Thyroid gland (tissue), 4 donors: ENCODE data around the gene VTA1.

Source experiments
- POLR2A ChIP-seq, 2 donors: fragments of 450-650 bp; IDR thresholded peaks; one replicate each; pipeline ENCODE4 v1.6.1; 2017; ENCODE audit warnings: antibody characterized with exemption in 2 of 2, mild to moderate bottlenecking in 2 of 2, moderate library complexity in 1 of 2
- TF ChIP-seq, protein P1 (sequence below), 6 experiments: fragments of 200-600 bp in 3 of 6; fragments of 450-650 bp in 3 of 6; sonication (generic) in 3 of 6; IDR thresholded peaks; one replicate each; pipeline ENCODE4 v1.5.1; 2016 to 2019; ENCODE audit warnings: antibody characterized with exemption in 6 of 6, mild to moderate bottlenecking in 2 of 6, inconsistent platforms in 1 of 6, moderate library complexity in 1 of 6

DNA sequence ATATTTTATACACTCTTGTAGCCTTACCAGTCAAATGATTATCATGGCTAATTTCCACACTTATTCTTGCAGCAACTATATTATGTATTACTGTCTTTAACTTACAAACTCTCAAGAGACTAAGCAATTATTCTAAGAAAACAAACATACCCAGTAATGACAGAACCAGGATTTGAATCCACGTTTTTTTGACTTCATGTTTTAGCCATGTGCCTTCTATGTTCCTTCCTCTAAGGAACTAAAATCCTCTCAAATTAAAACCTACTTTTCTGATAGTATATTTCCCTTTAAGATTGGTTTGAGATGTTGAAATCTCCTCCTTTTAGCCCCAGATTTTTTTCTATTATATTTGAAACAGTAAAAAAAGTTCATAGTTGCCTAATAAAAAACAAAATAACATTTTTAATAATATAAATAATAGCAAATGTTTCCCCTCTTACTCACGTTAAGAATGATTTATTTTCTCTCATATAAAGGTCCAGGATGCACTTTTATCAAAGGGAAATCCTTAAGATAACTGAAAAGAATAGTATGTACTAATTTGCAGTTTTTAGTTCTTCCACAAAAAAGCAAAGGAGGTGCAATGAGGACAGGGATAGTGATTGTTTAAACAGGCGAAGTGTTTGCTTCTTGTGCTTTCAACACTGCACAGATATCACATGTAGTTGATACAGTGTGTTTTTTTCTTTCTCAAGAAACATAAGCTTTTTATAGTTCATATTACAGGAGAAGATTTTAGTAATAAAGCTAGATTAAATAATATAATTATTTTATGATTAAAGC is 54.0 kb downstream of the VTA1 start:
- TF ChIP-seq, protein P1, sequence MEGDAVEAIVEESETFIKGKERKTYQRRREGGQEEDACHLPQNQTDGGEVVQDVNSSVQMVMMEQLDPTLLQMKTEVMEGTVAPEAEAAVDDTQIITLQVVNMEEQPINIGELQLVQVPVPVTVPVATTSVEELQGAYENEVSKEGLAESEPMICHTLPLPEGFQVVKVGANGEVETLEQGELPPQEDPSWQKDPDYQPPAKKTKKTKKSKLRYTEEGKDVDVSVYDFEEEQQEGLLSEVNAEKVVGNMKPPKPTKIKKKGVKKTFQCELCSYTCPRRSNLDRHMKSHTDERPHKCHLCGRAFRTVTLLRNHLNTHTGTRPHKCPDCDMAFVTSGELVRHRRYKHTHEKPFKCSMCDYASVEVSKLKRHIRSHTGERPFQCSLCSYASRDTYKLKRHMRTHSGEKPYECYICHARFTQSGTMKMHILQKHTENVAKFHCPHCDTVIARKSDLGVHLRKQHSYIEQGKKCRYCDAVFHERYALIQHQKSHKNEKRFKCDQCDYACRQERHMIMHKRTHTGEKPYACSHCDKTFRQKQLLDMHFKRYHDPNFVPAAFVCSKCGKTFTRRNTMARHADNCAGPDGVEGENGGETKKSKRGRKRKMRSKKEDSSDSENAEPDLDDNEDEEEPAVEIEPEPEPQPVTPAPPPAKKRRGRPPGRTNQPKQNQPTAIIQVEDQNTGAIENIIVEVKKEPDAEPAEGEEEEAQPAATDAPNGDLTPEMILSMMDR (IDR thresholded peaks at IDR 0.05): no peak
- TF ChIP-seq POLR2A (IDR thresholded peaks at IDR 0.05): no peak
